ENCODE data around the gene AP4S1.
"Not testable (repeated sequence)": the region's sequence is repeated elsewhere in the genome, so short reads cannot be mapped to it uniquely, and the experiment has no call there.

Gene AP4S1

GRCh38 chr14:31090883-31091764, 65.7 kb downstream of the AP4S1 start:
- DNase-seq = no peak

- DNase-seq = no peak
Measured at GRCh38 chr14:31092160-31092708, 66.8 kb downstream of the AP4S1 start.

DNA sequence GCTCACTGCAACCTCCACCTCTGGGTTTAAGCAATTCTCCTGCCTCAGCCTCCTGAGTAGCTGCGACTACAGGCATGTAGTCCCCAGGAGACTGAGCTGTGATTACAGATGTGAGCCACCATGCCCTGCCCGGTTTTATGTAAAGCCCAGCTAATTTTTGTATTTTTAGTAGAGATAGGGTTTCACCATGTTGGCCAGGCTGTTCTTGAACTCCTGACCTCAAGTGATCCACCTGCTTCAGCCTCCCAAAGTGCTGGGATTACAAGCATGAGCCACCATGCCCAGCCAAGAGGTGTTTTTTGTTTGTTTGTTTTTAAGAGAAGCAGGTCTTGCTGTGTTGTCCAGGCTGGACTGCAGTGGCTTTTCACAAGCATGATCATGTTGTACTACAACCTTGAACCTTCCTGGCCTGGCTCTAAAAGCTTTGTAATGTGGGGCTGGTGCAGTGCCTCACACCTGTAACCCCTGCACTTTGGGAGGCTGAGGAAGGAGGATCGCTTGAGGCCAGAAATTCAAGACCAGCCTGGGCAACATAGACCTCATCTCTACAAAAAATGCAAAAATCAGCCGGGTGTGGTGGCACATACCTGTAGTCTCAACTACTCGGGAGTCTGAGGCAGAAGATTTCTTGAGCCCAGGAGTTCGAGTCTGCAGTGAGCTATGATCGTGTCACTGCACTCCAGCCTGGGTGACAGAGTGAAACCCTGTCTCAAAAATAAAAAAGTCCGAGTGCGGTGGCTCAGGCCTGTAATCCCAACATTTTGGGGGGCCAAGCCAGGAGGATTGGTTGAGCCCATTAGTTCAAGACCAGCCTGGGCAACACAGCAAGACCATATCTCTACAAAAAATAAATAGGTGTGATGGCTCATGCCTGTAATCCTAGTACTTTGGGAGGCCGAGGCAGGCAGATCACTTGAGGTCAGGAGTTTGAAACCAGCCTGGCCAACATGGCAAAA, 68.7 kb downstream of the AP4S1 start:
- DNase-seq = not testable (repeated sequence)

- not testable (repeated sequence) for DNase-seq
Measured at GRCh38 chr14:31095817-31096216, 70.4 kb downstream of the AP4S1 start.

DNA sequence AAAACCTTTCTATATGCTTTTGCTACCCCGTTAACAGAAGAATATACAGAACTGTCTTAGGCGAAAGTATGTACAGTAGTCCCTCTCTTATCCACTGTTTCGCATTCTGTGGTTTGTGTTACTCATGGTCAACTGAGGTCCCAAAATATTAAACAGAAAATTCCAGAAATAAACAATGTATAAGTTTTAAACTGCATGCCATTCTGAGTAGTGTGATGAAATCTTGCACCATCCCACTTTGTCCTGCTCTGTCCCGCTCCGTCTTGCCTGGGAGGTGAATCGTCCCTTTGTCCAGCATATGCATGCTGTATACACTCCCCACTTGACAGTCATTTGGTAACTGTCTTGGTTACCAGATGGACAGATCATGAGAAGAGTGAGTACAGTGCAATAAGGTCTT, 70.8 kb downstream of the AP4S1 start:
- no peak for DNase-seq

DNA sequence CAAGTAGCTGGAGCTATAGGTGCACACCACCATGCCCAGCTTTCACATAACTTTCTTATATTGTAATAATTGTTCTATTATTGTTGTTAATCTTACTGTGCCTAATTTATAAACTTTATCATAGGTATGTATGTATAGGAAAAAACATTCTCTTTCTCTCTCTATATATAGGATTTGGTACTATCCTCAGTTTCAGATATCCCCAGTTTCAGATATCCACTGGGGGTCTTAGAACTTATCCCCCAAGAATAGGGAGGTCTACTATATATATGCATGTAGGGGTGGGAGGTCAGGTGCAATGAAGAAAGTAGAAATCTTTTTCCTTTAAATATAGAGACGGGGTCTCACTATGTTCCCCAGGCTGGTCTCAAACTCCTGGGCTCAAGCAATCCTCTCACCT, 71.6 kb downstream of the AP4S1 start:
- no peak for DNase-seq

DNA sequence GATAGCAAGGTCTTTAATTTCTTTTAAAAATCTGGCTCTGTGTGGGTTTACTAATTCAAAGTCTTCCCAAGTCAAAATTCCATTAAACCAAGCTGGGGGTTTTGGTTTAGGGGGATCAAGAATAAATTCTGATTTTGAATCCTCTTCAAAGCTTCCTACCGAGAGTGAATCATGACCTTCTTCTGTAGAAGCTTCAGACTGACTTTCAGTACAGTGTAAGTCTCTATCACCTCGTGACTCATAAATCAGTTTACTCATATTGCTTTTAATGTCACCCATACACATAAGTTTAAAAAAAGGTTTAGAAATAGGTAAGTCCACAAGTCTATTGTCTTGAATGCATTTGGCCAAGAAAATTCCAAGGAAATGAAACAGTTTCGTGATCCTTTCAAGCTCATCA, 81.3 kb downstream of the AP4S1 start:
- no peak for DNase-seq

DNA sequence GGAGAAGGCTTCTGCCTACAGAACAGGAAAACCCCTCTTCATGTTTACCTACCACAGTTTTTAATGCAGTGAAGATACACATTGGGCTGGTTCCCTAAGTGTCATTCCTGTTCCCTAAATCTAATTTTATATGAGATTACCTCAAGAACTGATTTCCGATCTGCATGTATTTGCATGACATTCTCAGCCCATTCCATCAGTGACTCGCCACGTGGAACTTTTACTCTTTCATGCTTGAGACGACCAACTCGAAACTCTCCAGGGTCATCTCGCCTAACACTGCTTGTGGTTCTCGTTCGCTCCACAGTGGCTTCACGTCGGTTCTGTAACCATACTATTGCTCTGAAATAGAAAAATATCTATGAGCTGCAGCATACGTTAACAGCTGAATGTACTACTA, 83.8 kb downstream of the AP4S1 start:
- no peak for DNase-seq

DNA sequence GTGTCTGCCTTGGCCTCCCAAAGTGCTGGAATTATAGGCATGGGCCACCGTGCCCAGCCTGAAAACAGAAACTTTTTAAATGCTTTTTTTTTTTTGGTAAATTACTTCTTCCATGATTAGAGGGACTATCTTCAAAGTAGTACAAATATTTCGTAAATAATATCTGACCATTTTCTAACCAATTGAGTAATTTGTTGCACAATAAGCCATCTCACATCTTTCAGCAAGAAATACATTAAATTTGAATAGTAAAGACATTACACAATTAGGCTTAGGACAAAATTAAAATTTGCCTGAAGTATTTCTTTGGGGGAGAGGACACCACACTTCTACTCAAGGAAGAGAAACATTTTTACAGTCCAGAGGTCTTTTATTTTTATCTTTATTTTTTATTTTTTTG, 85.4 kb downstream of the AP4S1 start:
- no peak for DNase-seq

- DNase-seq = no peak
Measured at GRCh38 chr14:31113794-31114193, 88.3 kb downstream of the AP4S1 start.

DNA sequence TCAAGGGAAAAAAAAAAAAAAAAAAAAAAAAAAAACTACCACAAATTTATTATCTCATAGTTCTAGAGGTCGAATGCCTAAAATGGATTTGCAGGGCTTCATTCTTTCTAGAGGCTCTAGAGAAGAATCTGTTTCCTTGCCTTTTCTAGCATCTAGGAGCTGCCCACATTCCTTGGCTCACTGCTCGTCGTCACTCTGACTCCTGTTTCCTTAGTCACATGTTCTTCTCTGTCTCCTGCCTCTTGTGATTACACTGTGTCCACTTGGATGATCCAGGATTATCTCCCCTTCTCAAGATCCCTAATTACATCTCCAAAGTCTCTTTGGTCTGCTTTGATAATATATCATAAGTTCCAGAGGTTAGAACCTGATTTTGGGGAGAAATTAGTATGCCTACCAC, 93.4 kb downstream of the AP4S1 start:
- DNase-seq = no peak

GRCh38 chr14:31122098-31122611, 96.7 kb downstream of the AP4S1 start:
- DNase-seq = peak; percentile 6

DNA sequence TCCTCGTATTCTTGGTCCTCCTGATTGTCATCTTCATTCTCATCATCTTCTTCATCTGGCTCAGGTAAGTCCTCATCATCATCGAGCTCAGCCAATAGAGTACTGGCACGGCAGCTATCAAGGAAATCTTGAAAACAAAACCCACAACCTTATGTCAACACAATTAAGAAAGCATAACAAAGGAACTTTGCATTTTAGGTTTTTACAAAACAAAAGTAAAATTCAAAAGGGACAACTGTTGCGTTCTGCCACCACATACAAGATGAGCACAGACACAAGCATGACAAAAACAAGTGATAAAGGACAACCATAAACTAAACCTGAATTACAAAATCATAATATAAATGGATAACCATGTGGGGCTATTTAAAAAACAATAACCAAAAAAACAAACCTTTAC, 97.5 kb downstream of the AP4S1 start:
- no peak for DNase-seq

- DNase-seq = no peak
Measured at GRCh38 chr14:31124197-31124596, 98.7 kb downstream of the AP4S1 start.

GRCh38 chr14:31125231-31125630, 99.8 kb downstream of the AP4S1 start:
- DNase-seq = no peak

GRCh38 chr14:31126680-31127079, 101.2 kb downstream of the AP4S1 start:
- DNase-seq = no peak

DNA sequence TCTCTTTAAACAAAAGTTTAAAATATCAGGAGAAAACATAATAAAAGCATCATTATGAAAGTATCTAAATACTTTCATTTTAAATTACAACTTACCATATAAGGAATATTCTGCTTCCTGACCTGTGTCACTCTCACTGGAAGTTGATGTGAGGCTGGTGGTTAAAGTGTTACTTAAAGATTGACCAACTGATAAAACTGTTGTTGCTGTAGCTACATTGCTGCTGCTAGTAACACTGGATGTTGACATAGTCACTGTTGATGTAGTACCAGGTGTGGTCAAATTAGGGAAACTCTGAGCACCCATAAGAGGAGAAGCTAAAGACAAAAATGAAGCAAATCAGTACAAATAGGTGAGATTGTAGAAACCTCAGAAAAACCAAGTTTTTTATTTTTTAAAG, 102.2 kb downstream of the AP4S1 start:
- no peak for DNase-seq

DNA sequence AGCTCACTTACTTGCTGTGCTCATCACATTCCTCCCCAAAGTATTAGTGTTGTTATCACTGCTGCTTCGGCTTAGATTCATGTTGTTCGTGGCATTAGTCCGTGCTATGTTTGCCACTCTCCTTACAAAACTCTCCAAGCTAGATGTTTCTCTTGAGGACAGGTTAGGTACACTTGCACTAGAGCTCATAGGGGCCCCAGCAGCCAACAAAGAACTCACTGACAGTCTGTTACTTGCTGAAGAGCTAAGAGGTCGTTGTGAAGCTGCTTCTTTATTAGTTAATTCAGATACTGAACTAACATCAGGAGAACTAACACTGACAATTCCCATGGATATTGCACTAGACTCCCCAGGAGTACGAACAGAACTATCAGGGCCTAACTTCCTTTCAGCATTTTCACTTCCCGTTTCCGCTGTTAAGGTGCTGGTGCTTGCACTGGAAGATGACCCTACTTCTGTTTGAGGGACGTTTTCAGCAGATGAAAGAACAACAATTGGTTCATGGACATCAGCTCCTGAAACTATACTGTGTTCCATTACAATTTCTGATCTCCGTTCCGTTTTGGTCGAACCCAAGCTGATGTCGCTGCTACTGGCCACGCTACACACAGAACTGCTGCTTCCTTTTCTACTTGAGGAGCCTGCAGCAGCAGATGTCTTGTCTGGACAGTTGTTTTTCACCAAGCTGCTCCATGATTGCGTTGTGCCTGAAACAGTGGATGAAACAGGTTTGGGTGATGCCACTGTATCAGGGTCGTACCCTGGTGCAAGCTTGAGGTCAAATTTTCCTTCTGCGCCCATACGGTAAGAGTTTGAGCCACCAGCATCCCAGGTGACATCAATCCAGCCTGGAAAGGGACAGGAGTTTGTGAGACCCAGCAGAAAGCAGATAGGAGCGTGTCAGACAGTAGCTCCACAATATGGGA, 103.4 kb downstream of the AP4S1 start:
- no peak for DNase-seq

GRCh38 chr14:31133133-31133532, 107.7 kb downstream of the AP4S1 start:
- no peak for DNase-seq

GRCh38 chr14:31137214-31137889, 111.9 kb downstream of the AP4S1 start:
- DNase-seq = no peak

GRCh38 chr14:31138301-31138700, 112.9 kb downstream of the AP4S1 start:
- DNase-seq = no peak

Data from activated CD4-positive, alpha-beta T cell treated with anti-CD3 and anti-CD28 coated beads for 48 hours (primary cell).